Stimulated activated CD4-positive, alpha-beta T cell treated with anti-CD3 and anti-CD28 coated beads, Interleukin-1b, Interleukin-23, amount 100 ng/mL, for 24 hours (primary cell): ENCODE measurements around the gene FCGR1A.
"Not testable (repeated sequence)": the region's sequence is repeated elsewhere in the genome, so short reads cannot be mapped to it uniquely, and the experiment has no call there.

Experiments
- DNase-seq, 4 experiments: peaks; one replicate each; pipeline ENCODE4 v3.0.0-alpha.2; 2020; ENCODE audit warnings: low read depth in 4 of 4, low spot score in 1 of 4

The FCGR1A gene

GRCh38 chr1:149777084-149777483 is 5.4 kb upstream of the FCGR1A start:
- DNase-seq, result not testable (repeated sequence)

- not testable (repeated sequence) for DNase-seq
These were observed 4.2 kb upstream of the FCGR1A start for GRCh38 chr1:149778313-149778712.

- not testable (repeated sequence) for DNase-seq
These were observed 995 bp upstream of the FCGR1A start for GRCh38 chr1:149781413-149781984.

- not testable (repeated sequence) for DNase-seq
These were observed 795 bp downstream of the FCGR1A start for GRCh38 chr1:149783289-149783688.

GRCh38 chr1:149783868-149784267 is 1.4 kb downstream of the FCGR1A start:
- DNase-seq, result not testable (repeated sequence)

GRCh38 chr1:149787688-149788451 is 5.4 kb downstream of the FCGR1A start:
- DNase-seq, result not testable (repeated sequence)

GRCh38 chr1:149792502-149792901 is 10.0 kb downstream of the FCGR1A start:
- peak in 1 of 4 experiments; percentile 39 for DNase-seq

- peak; percentile 46 to 75 (median 66) for DNase-seq
These were observed 10.5 kb downstream of the FCGR1A start for GRCh38 chr1:149792912-149793515.

- DNase-seq, result not testable (repeated sequence)
These were observed 11.4 kb downstream of the FCGR1A start for GRCh38 chr1:149793885-149794284.

GRCh38 chr1:149801628-149802027 is 19.1 kb downstream of the FCGR1A start:
- DNase-seq, result not testable (repeated sequence)

- DNase-seq, result not testable (repeated sequence)
These were observed 22.1 kb downstream of the FCGR1A start for GRCh38 chr1:149804417-149805080.

- DNase-seq, result not testable (repeated sequence)
These were observed 28.4 kb downstream of the FCGR1A start for GRCh38 chr1:149810697-149811405.

GRCh38 chr1:149811514-149811889 is 29.0 kb downstream of the FCGR1A start:
- DNase-seq, result peak in 1 of 4 experiments; percentile 16

GRCh38 chr1:149811890-149812829 is 29.7 kb downstream of the FCGR1A start:
- DNase-seq, result peak; percentile 44 to 67 (median 56)

- DNase-seq, result peak in 2 of 4 experiments; percentile 20 to 34
These were observed 30.7 kb downstream of the FCGR1A start for GRCh38 chr1:149812893-149813801.

- not testable (repeated sequence) for DNase-seq
These were observed 37.9 kb downstream of the FCGR1A start for GRCh38 chr1:149820387-149820786.

GRCh38 chr1:149826555-149826954 is 44.1 kb downstream of the FCGR1A start:
- DNase-seq, result not testable (repeated sequence)

GRCh38 chr1:149831764-149832315 is 49.3 kb downstream of the FCGR1A start:
- DNase-seq, result not testable (repeated sequence)
